Activated CD8-positive, alpha-beta T cell treated with anti-CD3 and anti-CD28 coated beads, Interleukin-2, amount 10 ng/mL, durations not matched to agents 7 days and 5 days (primary cell): ENCODE measurements around the gene CTNNA3. TPM values are rescaled to one million over a fixed set of nuclear protein-coding genes. Genes with fewer than 3 reads are reported as not detected.

Experiments
- ATAC-seq: fragments of 150-1000 bp; cut with Tn5 transposase; one replicate; pipeline ENCODE4 v1.10.0; 2021; ENCODE audit warnings: moderate library complexity
- CTCF ChIA-PET: fragments of 350-600 bp; sonication (Branson Sonifier 250); formaldehyde crosslinking; loops from one replicate; lab custom pipeline; 2021; ENCODE audit warnings: antibody characterized with exemption; lab: Charles Lee
- POLR2A ChIA-PET: fragments of 350-600 bp; sonication (Branson Sonifier 250); formaldehyde crosslinking; loops from one replicate; lab custom pipeline; 2021; ENCODE audit warnings: antibody characterized with exemption; lab: Charles Lee
- DNase-seq: peaks from one replicate; pipeline ENCODE4 v3.0.0-alpha.2; 2020
- H3K27ac Mint-ChIP-seq: one replicate; pipeline ENCODE4 v1.8.0; 2021; ENCODE audit warnings: mild to moderate bottlenecking, mixed read lengths
- H3K27me3 Mint-ChIP-seq: one replicate; pipeline ENCODE4 v1.8.0; 2021; ENCODE audit warnings: low read depth, mixed read lengths
- H3K36me3 Mint-ChIP-seq: one replicate; pipeline ENCODE4 v1.8.0; 2021; ENCODE audit warnings: low read depth, mixed read lengths
- H3K4me1 Mint-ChIP-seq: one replicate; pipeline ENCODE4 v1.8.0; 2021; ENCODE audit warnings: low read depth, mixed read lengths
- H3K4me3 Mint-ChIP-seq: one replicate; pipeline ENCODE4 v1.8.0; 2021; ENCODE audit warnings: mild to moderate bottlenecking, mixed read lengths
- H3K9me3 Mint-ChIP-seq: one replicate; pipeline ENCODE4 v1.8.0; 2022; ENCODE audit warnings: mixed read lengths; ENCODE audit not compliant: insufficient read depth
- total RNA-seq, 2 experiments: library from RNA; stranded (reverse); gene quantifications; one replicate each; pipeline ENCODE4 v1.2.3, GENCODE V29; 2021

CTNNA3 gene
- total RNA-seq, 2 experiments from 2014 or later = 1.3 to 2.6 TPM

- Mint-ChIP-seq H3K9me3 (peaks cover 4% of the 10 kb centered on the region), H3K4me1 (no peaks in the 10 kb centered on the region), H3K36me3 (no peaks in the 10 kb centered on the region), H3K27me3 (no peaks in the 10 kb centered on the region), H3K4me3 (no peak overlapping the region), H3K27ac (no peak overlapping the region)
- POLR2A ChIA-PET = no interaction called here
- ATAC-seq (no peak), DNase-seq (no peak)
- CTCF ChIA-PET = no interaction called here
Observed at GRCh38 chr10:66162560-66163143, 1533.3 kb downstream of the CTNNA3 start.

- H3K36me3 Mint-ChIP-seq = no peaks in the 10 kb centered on the region
- no peak overlapping the region for H3K27ac Mint-ChIP-seq
- H3K4me1 Mint-ChIP-seq = no peaks in the 10 kb centered on the region
- H3K9me3 Mint-ChIP-seq = no peaks in the 10 kb centered on the region
- no peak for DNase-seq
- ChIA-PET CTCF (no interaction called here), POLR2A (no interaction called here)
- no peaks in the 10 kb centered on the region for H3K27me3 Mint-ChIP-seq
- no peak for ATAC-seq
- no peak overlapping the region for H3K4me3 Mint-ChIP-seq
Observed at GRCh38 chr10:66151346-66151745, 1544.6 kb downstream of the CTNNA3 start.

- DNase-seq = no peak
- CTCF ChIA-PET = no interaction called here
Observed at GRCh38 chr10:66148312-66148711, 1547.7 kb downstream of the CTNNA3 start.

GRCh38 chr10:66144016-66144415, 1552.0 kb downstream of the CTNNA3 start:
- DNase-seq = no peak
- ChIA-PET POLR2A (no interaction called here), CTCF (no interaction called here)
- no peaks in the 10 kb centered on the region for H3K4me1 Mint-ChIP-seq
- no peak overlapping the region for H3K4me3 Mint-ChIP-seq
- no peaks in the 10 kb centered on the region for H3K36me3 Mint-ChIP-seq
- ATAC-seq = no peak
- H3K9me3 Mint-ChIP-seq = no peaks in the 10 kb centered on the region
- no peaks in the 10 kb centered on the region for H3K27me3 Mint-ChIP-seq
- H3K27ac Mint-ChIP-seq = no peak overlapping the region

More at GRCh38 chr10:66148312-66148711, 1547.7 kb downstream of the CTNNA3 start:
- no peaks in the 10 kb centered on the region for H3K4me1 Mint-ChIP-seq
- POLR2A ChIA-PET = no interaction called here
- H3K9me3 Mint-ChIP-seq = no peaks in the 10 kb centered on the region
- H3K27ac Mint-ChIP-seq = no peak overlapping the region
- no peak overlapping the region for H3K4me3 Mint-ChIP-seq
- no peak for ATAC-seq
- no peaks in the 10 kb centered on the region for H3K36me3 Mint-ChIP-seq
- H3K27me3 Mint-ChIP-seq = no peaks in the 10 kb centered on the region

GRCh38 chr10:66102756-66103155, 1593.2 kb downstream of the CTNNA3 start:
- no peak for DNase-seq
- ChIA-PET CTCF (no interaction called here), POLR2A (no interaction called here)
- no peaks in the 10 kb centered on the region for H3K4me1 Mint-ChIP-seq
- H3K36me3 Mint-ChIP-seq = no peaks in the 10 kb centered on the region
- H3K4me3 Mint-ChIP-seq = no peak overlapping the region
- ATAC-seq = no peak
- H3K9me3 Mint-ChIP-seq = no peaks in the 10 kb centered on the region
- H3K27ac Mint-ChIP-seq = no peak overlapping the region
- H3K27me3 Mint-ChIP-seq = no peaks in the 10 kb centered on the region

- POLR2A ChIA-PET = no interaction called here
- CTCF ChIA-PET = no interaction called here
- no peak for ATAC-seq
Observed at GRCh38 chr10:66098595-66099480, 1597.2 kb downstream of the CTNNA3 start.

GRCh38 chr10:66095610-66096009, 1600.4 kb downstream of the CTNNA3 start:
- H3K27ac Mint-ChIP-seq = no peak overlapping the region
- CTCF ChIA-PET = no interaction called here
- no peaks in the 10 kb centered on the region for H3K36me3 Mint-ChIP-seq
- POLR2A ChIA-PET = no interaction called here
- no peaks in the 10 kb centered on the region for H3K27me3 Mint-ChIP-seq
- H3K9me3 Mint-ChIP-seq = peaks cover 4% of the 10 kb centered on the region
- ATAC-seq = no peak
- H3K4me3 Mint-ChIP-seq = no peak overlapping the region
- DNase-seq = no peak
- no peaks in the 10 kb centered on the region for H3K4me1 Mint-ChIP-seq

More at GRCh38 chr10:66098595-66099480, 1597.2 kb downstream of the CTNNA3 start:
- no peak overlapping the region for H3K27ac Mint-ChIP-seq
- peaks cover 4% of the 10 kb centered on the region for H3K9me3 Mint-ChIP-seq
- no peak for DNase-seq
- H3K27me3 Mint-ChIP-seq = no peaks in the 10 kb centered on the region
- H3K4me3 Mint-ChIP-seq = no peak overlapping the region
- H3K4me1 Mint-ChIP-seq = no peaks in the 10 kb centered on the region
- no peaks in the 10 kb centered on the region for H3K36me3 Mint-ChIP-seq

- H3K4me3 Mint-ChIP-seq = no peak overlapping the region
- ChIA-PET CTCF (no interaction called here), POLR2A (no interaction called here)
- no peaks in the 10 kb centered on the region for H3K36me3 Mint-ChIP-seq
- H3K9me3 Mint-ChIP-seq = peaks cover 7% of the 10 kb centered on the region
- H3K27me3 Mint-ChIP-seq = no peaks in the 10 kb centered on the region
- H3K27ac Mint-ChIP-seq = no peak overlapping the region
- ATAC-seq = no peak
- DNase-seq = no peak
- no peaks in the 10 kb centered on the region for H3K4me1 Mint-ChIP-seq
Observed at GRCh38 chr10:66085906-66086305, 1610.1 kb downstream of the CTNNA3 start.

- ChIA-PET POLR2A (no interaction called here), CTCF (no interaction called here)
- Mint-ChIP-seq H3K4me1 (no peaks in the 10 kb centered on the region), H3K9me3 (peaks cover 4% of the 10 kb centered on the region), H3K36me3 (no peaks in the 10 kb centered on the region), H3K27me3 (no peaks in the 10 kb centered on the region), H3K4me3 (no peak overlapping the region), H3K27ac (no peak overlapping the region)
- DNase-seq (no peak), ATAC-seq (no peak)
Observed at GRCh38 chr10:66071907-66072306, 1624.1 kb downstream of the CTNNA3 start.

- Mint-ChIP-seq H3K4me1 (no peaks in the 10 kb centered on the region), H3K9me3 (peaks cover 16% of the 10 kb centered on the region), H3K4me3 (no peak overlapping the region), H3K27ac (no peak overlapping the region), H3K27me3 (no peaks in the 10 kb centered on the region), H3K36me3 (no peaks in the 10 kb centered on the region)
- CTCF ChIA-PET = no interaction called here
- ATAC-seq (no peak), DNase-seq (no peak)
- POLR2A ChIA-PET = no interaction called here
Observed at GRCh38 chr10:66058594-66058993, 1637.4 kb downstream of the CTNNA3 start.

- Mint-ChIP-seq H3K27me3 (no peaks in the 10 kb centered on the region), H3K9me3 (peaks cover 14% of the 10 kb centered on the region), H3K4me3 (no peak overlapping the region), H3K4me1 (no peaks in the 10 kb centered on the region), H3K27ac (no peak overlapping the region), H3K36me3 (no peaks in the 10 kb centered on the region)
- DNase-seq (no peak), ATAC-seq (no peak)
- POLR2A ChIA-PET = no interaction called here
- CTCF ChIA-PET = no interaction called here
Observed at GRCh38 chr10:66049335-66049734, 1646.7 kb downstream of the CTNNA3 start.

GRCh38 chr10:66045859-66046258, 1650.1 kb downstream of the CTNNA3 start:
- ChIA-PET CTCF (no interaction called here), POLR2A (no interaction called here)
- DNase-seq (no peak), ATAC-seq (no peak)
- Mint-ChIP-seq H3K36me3 (no peaks in the 10 kb centered on the region), H3K27me3 (no peaks in the 10 kb centered on the region), H3K27ac (no peak overlapping the region), H3K4me1 (no peaks in the 10 kb centered on the region), H3K9me3 (peaks cover 10% of the 10 kb centered on the region), H3K4me3 (no peak overlapping the region)
